OCI-LY7 (cell line): Measurements from ENCODE around the gene LSS. TPM values are rescaled to one million over a fixed set of nuclear protein-coding genes. Genes with fewer than 3 reads are reported as not detected.

ENCODE experiments used
- BruUV-seq: library from RNA; stranded (reverse); fragments of 400-500 nt; replicated peaks from 2 replicates; lab custom pipeline; 2021; lab: Mats Ljungman, UMichigan
- CTCF ChIA-PET: fragments of 300-600 bp; sonication (Branson Sonifier 250); formaldehyde crosslinking; loops from one replicate; lab custom pipeline; 2022; ENCODE audit warnings: antibody characterized with exemption; ENCODE audit not compliant: unreplicated experiment; lab: Charles Lee
- POLR2A ChIA-PET: fragments of 300-600 bp; sonication (Branson Sonifier 250); formaldehyde crosslinking; loops from one replicate; lab custom pipeline; 2022; ENCODE audit warnings: antibody characterized with exemption; lab: Charles Lee
- DNase-seq: peaks from one replicate; pipeline ENCODE4 v3.0.0-alpha.2; 2015; ENCODE audit warnings: low spot score
- H2AFZ ChIP-seq: fragments of 200-600 bp; sonication (generic), shearing (Covaris generic); 2 replicates; pipeline ENCODE4 v1.6.1; 2014; ENCODE audit warnings: mild to moderate bottlenecking, antibody characterized with exemption, low read length, moderate library complexity
- H3K27ac ChIP-seq: fragments of 200-600 bp; sonication (generic); 2 replicates; pipeline ENCODE4 v1.5.1; 2014; ENCODE audit warnings: mixed run types, low read depth, mild to moderate bottlenecking, moderate library complexity, low read length, inconsistent platforms; ENCODE audit not compliant: poor library complexity, severe bottlenecking
- H3K36me3 ChIP-seq: fragments of 200-600 bp; sonication (generic); 2 replicates; pipeline ENCODE4 v1.6.1; 2014; ENCODE audit warnings: mild to moderate bottlenecking, antibody characterized with exemption, low read length, moderate library complexity, mixed read lengths; ENCODE audit not compliant: insufficient read depth
- H3K4me1 ChIP-seq: fragments of 200-600 bp; sonication (generic); 2 replicates; pipeline ENCODE4 v1.5.1; 2014; ENCODE audit warnings: mild to moderate bottlenecking, low read length; ENCODE audit not compliant: insufficient read depth, poor library complexity, severe bottlenecking
- H3K4me2 ChIP-seq: fragments of 200-600 bp; sonication (generic); 2 replicates; pipeline ENCODE4 v1.6.1; 2014; ENCODE audit warnings: mild to moderate bottlenecking, low read length
- H3K4me3 ChIP-seq: fragments of 200-600 bp; sonication (generic); 2 replicates; pipeline ENCODE4 v1.5.1; 2014; ENCODE audit warnings: mild to moderate bottlenecking, low read depth, low read length; ENCODE audit not compliant: poor library complexity, severe bottlenecking
- H3K79me2 ChIP-seq: fragments of 200-600 bp; sonication (generic); 2 replicates; pipeline ENCODE4 v1.6.1; 2016; ENCODE audit warnings: low read depth, mild to moderate bottlenecking, low read length, moderate library complexity, mixed read lengths; ENCODE audit not compliant: insufficient read depth
- H3K9me2 ChIP-seq: fragments of 200-600 bp; sonication (generic); 2 replicates; pipeline ENCODE4 v1.6.1; 2016; ENCODE audit warnings: mild to moderate bottlenecking, low read length, mixed read lengths; ENCODE audit not compliant: insufficient read depth
- H3K9me3 ChIP-seq: fragments of 200-600 bp; sonication (generic); 2 replicates; pipeline ENCODE4 v1.6.1; 2014; ENCODE audit warnings: mild to moderate bottlenecking, mixed run types, low read length, mixed read lengths
- H4K20me1 ChIP-seq: fragments of 200-600 bp; sonication (generic); 2 replicates; pipeline ENCODE4 v1.6.1; 2014; ENCODE audit warnings: mild to moderate bottlenecking, antibody characterized with exemption, low read length, moderate library complexity, mixed read lengths; ENCODE audit not compliant: insufficient read depth
- CTCF ChIP-seq: fragments of 200-600 bp; sonication (generic); conservative IDR thresholded peaks from 2 replicates; pipeline ENCODE4 v1.5.1; 2014; ENCODE audit warnings: mild to moderate bottlenecking, antibody characterized with exemption, low read length, moderate library complexity, mixed read lengths
- EZH2phosphoT487 ChIP-seq: fragments of 200-600 bp; sonication (generic); IDR thresholded peaks from 2 replicates; pipeline ENCODE4 v1.6.1; 2018; ENCODE audit warnings: low read depth, borderline replicate concordance, mild to moderate bottlenecking, mixed run types, antibody characterized with exemption, low read length, moderate library complexity, mixed read lengths
- intact Hi-C: fragments of 100-400 bp; cut with micrococcal nuclease; formaldehyde crosslinking; loops from one replicate; pipeline ENCODE4 v1.10.0; 2022; ENCODE audit not compliant: unreplicated experiment
- total RNA-seq, 2 experiments: library from RNA; depleted of rRNA in 1 of 2; stranded (reverse); fragments of >200 nt in 1 of 2; shearing (Covaris generic) in 1 of 2; gene quantifications; 2 replicates each; pipeline ENCODE4 v1.2.3, GENCODE V29; 2014 to 2022

The LSS gene
- total RNA-seq, 2 experiments from 2014 or later, result 45.4 to 137 TPM

GRCh38 chr21:46273341-46273740, 44.8 kb upstream of the LSS start:
- Histone ChIP-seq H3K4me3 (no peak overlapping the region), H3K27ac (no peak overlapping the region), H3K79me2 (no peaks in the 10 kb centered on the region), H3K36me3 (peaks cover 90% of the 10 kb centered on the region), H3K4me2 (no peak overlapping the region), H3K9me3 (no peaks in the 10 kb centered on the region), H2AFZ (no peak overlapping the region), H3K9me2 (no peaks in the 10 kb centered on the region), H4K20me1 (no peaks in the 10 kb centered on the region), H3K4me1 (no peaks in the 10 kb centered on the region)
- POLR2A ChIA-PET, result no interaction called here
- no peak for DNase-seq
- no peak for TF ChIP-seq EZH2phosphoT487
- no peak for TF ChIP-seq CTCF
- BruUV-seq, result no TSS peak
- intact Hi-C loops, result no loop called here
- CTCF ChIA-PET, result no interaction called here

- H2AFZ ChIP-seq, result no peak overlapping the region
- CTCF ChIA-PET, result no interaction called here
- H4K20me1 ChIP-seq, result no peaks in the 10 kb centered on the region
- H3K4me1 ChIP-seq, result no peaks in the 10 kb centered on the region
- no peaks in the 10 kb centered on the region for H3K79me2 ChIP-seq
- H3K4me3 ChIP-seq, result no peak overlapping the region
- H3K27ac ChIP-seq, result no peak overlapping the region
- H3K9me3 ChIP-seq, result no peaks in the 10 kb centered on the region
- TF ChIP-seq CTCF (no peak), EZH2phosphoT487 (no peak)
- intact Hi-C loops, result no loop called here
- H3K9me2 ChIP-seq, result no peaks in the 10 kb centered on the region
- no peak overlapping the region for H3K4me2 ChIP-seq
- DNase-seq, result no peak
- POLR2A ChIA-PET, result no interaction called here
- no TSS peak for BruUV-seq
- H3K36me3 ChIP-seq, result peaks cover 95% of the 10 kb centered on the region
These were observed 40.9 kb upstream of the LSS start for GRCh38 chr21:46269466-46269865.

- Histone ChIP-seq H3K9me2 (no peaks in the 10 kb centered on the region), H3K4me2 (no peak overlapping the region), H3K4me1 (no peaks in the 10 kb centered on the region), H2AFZ (no peak overlapping the region), H4K20me1 (no peaks in the 10 kb centered on the region), H3K79me2 (no peaks in the 10 kb centered on the region), H3K36me3 (peaks cover 95% of the 10 kb centered on the region), H3K27ac (no peak overlapping the region), H3K4me3 (no peak overlapping the region), H3K9me3 (no peaks in the 10 kb centered on the region)
- no TSS peak for BruUV-seq
- CTCF ChIA-PET, result no interaction called here
- TF ChIP-seq EZH2phosphoT487 (no peak), CTCF (no peak)
- intact Hi-C loops, result no loop called here
- POLR2A ChIA-PET, result no interaction called here
- no peak for DNase-seq
These were observed 39.8 kb upstream of the LSS start for GRCh38 chr21:46268371-46268770.
